Endothelial cell of umbilical vein (primary cell): Measurements from ENCODE around the gene BCL2. TPM values are rescaled to one million over a fixed set of nuclear protein-coding genes. Genes with fewer than 3 reads are reported as not detected.

Experiments used
- BruUV-seq: library from RNA; stranded (reverse); fragments of 400-500 nt; replicated peaks from 2 replicates; lab custom pipeline; 2021; lab: Mats Ljungman, UMichigan
- CTCF ChIA-PET: fragments of 300-600, 350-600 bp; sonication (Branson Sonifier 250); formaldehyde crosslinking; loops from one replicate; lab custom pipeline; 2021; ENCODE audit warnings: antibody characterized with exemption, inconsistent platforms; lab: Charles Lee
- POLR2A ChIA-PET: fragments of 300-600, 350-600 bp; sonication (Branson Sonifier 250); formaldehyde crosslinking; loops from one replicate; lab custom pipeline; 2021; ENCODE audit warnings: antibody characterized with exemption, inconsistent platforms; lab: Charles Lee
- DNase-seq: peaks from one replicate; pipeline ENCODE4 v3.0.0-alpha.2; 2011; ENCODE audit warnings: low read depth, low spot score
- FAIRE-seq: peaks from 2 replicates; lab custom pipeline; 2011; peaks lifted over from hg19 to GRCh38; lab: Jason Lieb, UNC
- H2AFZ ChIP-seq: 2 replicates; pipeline ENCODE4 v1.6.0; 2012; ENCODE audit warnings: low read depth, low read length, control low read depth, inconsistent platforms
- H3K27ac ChIP-seq: 2 replicates; pipeline ENCODE4 v1.5.1; 2011; ENCODE audit warnings: low read depth, mild to moderate bottlenecking, control low read depth, low read length, moderate library complexity; ENCODE audit not compliant: insufficient read depth
- H3K27me3 ChIP-seq, 2 experiments: 2 replicates each; pipeline versions ENCODE4 v1.6.0 to v1.6.1; 2011; ENCODE audit warnings: low read length in 2 of 2, mixed read lengths in 1 of 2; ENCODE audit not compliant: control insufficient read depth in 2 of 2, insufficient read depth in 2 of 2
- H3K36me3 ChIP-seq, 2 experiments: 2 replicates in 1 of 2; 3 replicates in 1 of 2; pipeline ENCODE4 v1.5.1; 2011; ENCODE audit warnings: low read length in 2 of 2, mild to moderate bottlenecking in 1 of 2, moderate library complexity in 1 of 2; ENCODE audit not compliant: control insufficient read depth in 2 of 2, insufficient read depth in 2 of 2; ENCODE audit errors: extremely low read depth in 1 of 2
- H3K4me1 ChIP-seq: 3 replicates; pipeline ENCODE4 v1.5.1; 2011; ENCODE audit warnings: mild to moderate bottlenecking, low read length; ENCODE audit not compliant: control insufficient read depth, insufficient read depth; ENCODE audit errors: extremely low read depth
- H3K4me2 ChIP-seq: 2 replicates; pipeline ENCODE4 v1.6.1; 2011; ENCODE audit warnings: low read length, control low read depth, mixed read lengths; ENCODE audit not compliant: insufficient read depth
- H3K4me3 ChIP-seq, 3 experiments: fragments of 200-600 bp in 1 of 3; sonication (generic), shearing (Covaris generic) in 1 of 3; replicated peaks in 1 of 3; 2 replicates each; pipeline ENCODE4 v1.5.1; 2011 to 2016; ENCODE audit warnings: control low read depth in 3 of 3, low read length in 3 of 3, mild to moderate bottlenecking in 2 of 3, inconsistent platforms in 1 of 3, low read depth in 1 of 3, moderate library complexity in 1 of 3; ENCODE audit not compliant: insufficient read depth in 1 of 3
- H3K79me2 ChIP-seq: 2 replicates; pipeline ENCODE4 v1.6.0; 2012; ENCODE audit warnings: low read length, inconsistent platforms; ENCODE audit not compliant: control insufficient read depth, insufficient read depth
- H3K9ac ChIP-seq: replicated peaks from 2 replicates; pipeline ENCODE3; 2011; ENCODE audit warnings: low read length, control low read depth; ENCODE audit not compliant: insufficient read depth; ENCODE audit errors: extremely low read depth
- H3K9me1 ChIP-seq: replicated peaks from 3 replicates; pipeline ENCODE4 v1.6.0; 2011; ENCODE audit warnings: mild to moderate bottlenecking, low read length; ENCODE audit not compliant: control insufficient read depth, insufficient read depth; ENCODE audit errors: extremely low read depth
- H3K9me3 ChIP-seq: replicated peaks from 2 replicates; pipeline ENCODE4 v1.5.1; 2012; ENCODE audit warnings: low read length, inconsistent platforms; ENCODE audit not compliant: control insufficient read depth, insufficient read depth
- H4K20me1 ChIP-seq: replicated peaks from 2 replicates; pipeline ENCODE3; 2011; ENCODE audit warnings: mild to moderate bottlenecking, low read length; ENCODE audit not compliant: control insufficient read depth, insufficient read depth; ENCODE audit errors: extremely low read depth
- EZH2 ChIP-seq: IDR thresholded peaks from 2 replicates; pipeline ENCODE4 v1.6.1; 2012; ENCODE audit warnings: borderline replicate concordance, low read depth, mild to moderate bottlenecking, moderate library complexity, low read length, inconsistent platforms; ENCODE audit not compliant: severe bottlenecking
- FOS ChIP-seq: IDR thresholded peaks from 2 replicates; pipeline ENCODE4 v1.6.1; 2011; ENCODE audit warnings: mild to moderate bottlenecking, low read length, moderate library complexity, borderline replicate concordance; ENCODE audit not compliant: insufficient read depth
- GATA2 ChIP-seq: IDR thresholded peaks from 2 replicates; pipeline ENCODE4 v1.7.0; 2011; ENCODE audit warnings: low read depth, mild to moderate bottlenecking, moderate library complexity, mixed read lengths, low read length; ENCODE audit not compliant: insufficient read length, insufficient read depth
- JUN ChIP-seq: IDR thresholded peaks from 2 replicates; pipeline ENCODE4 v1.6.1; 2011; ENCODE audit warnings: borderline replicate concordance, low read depth; ENCODE audit not compliant: insufficient read length, insufficient read depth
- MYC ChIP-seq: IDR thresholded peaks from one replicate; pipeline ENCODE4 v1.6.1; 2011; ENCODE audit warnings: mild to moderate bottlenecking, low read depth, low read length
- POLR2A ChIP-seq: IDR thresholded peaks from 2 replicates; pipeline ENCODE4 v1.6.1; 2012; ENCODE audit warnings: low read depth, mild to moderate bottlenecking, control low read depth, low read length
- POLR2AphosphoS5 ChIP-seq: IDR thresholded peaks from 2 replicates; pipeline ENCODE4 v1.6.1; 2012; ENCODE audit warnings: low read depth, mild to moderate bottlenecking, control low read depth, low read length, moderate library complexity; ENCODE audit not compliant: insufficient read depth
- dilution Hi-C: fragments of 300-500 bp; cut with MboI; formaldehyde crosslinking; loops from one replicate; pipeline ENCODE4 v1.15.0; 2019; ENCODE audit warnings: low sequenced_read_pairs; ENCODE audit not compliant: extremely low pct_ligation_motif_present
- intact Hi-C: fragments of 100-400 bp; cut with micrococcal nuclease; formaldehyde crosslinking; loops from one replicate; pipeline ENCODE4 v1.10.0; 2022
- polyA plus RNA-seq, 4 experiments: library from polyadenylated mRNA; depleted of rRNA in 3 of 4; stranded (reverse) in 3 of 4; unstranded in 1 of 4; fragments of >200 nt; gene quantifications; 2 replicates each; pipeline versions ENCODE4 v1.2.1 to v1.2.3, GENCODE V29; 2011 to 2012; ENCODE audit warnings: missing spikeins in 1 of 4
- total RNA-seq: library from RNA; stranded (reverse); gene quantifications from 2 replicates; pipeline ENCODE4 v1.2.3, GENCODE V29; 2021
- TF ChIP-seq, protein P1 (sequence below): IDR thresholded peaks from 2 replicates; pipeline ENCODE4 v1.6.1; 2011; ENCODE audit not compliant: insufficient read depth, insufficient read length
- TF ChIP-seq, protein P2 (sequence below), 2 donors: IDR thresholded peaks; 1 replicate in 1 of 2; 2 replicates in 1 of 2; pipeline ENCODE4 v1.5.1; 2011; ENCODE audit warnings: low read length in 2 of 2, mild to moderate bottlenecking in 2 of 2, moderate library complexity in 2 of 2, control low read depth in 1 of 2, inconsistent platforms in 1 of 2, low read depth in 1 of 2; ENCODE audit not compliant: insufficient read depth in 1 of 2; ENCODE audit errors: extremely low read depth in 1 of 2

The BCL2 gene
- total and polyA plus RNA-seq, 2 donors (not counting 3 experiments of a cell fraction or from before 2014, with no cell fraction given), result 0.35 to 5.0 TPM

DNA sequence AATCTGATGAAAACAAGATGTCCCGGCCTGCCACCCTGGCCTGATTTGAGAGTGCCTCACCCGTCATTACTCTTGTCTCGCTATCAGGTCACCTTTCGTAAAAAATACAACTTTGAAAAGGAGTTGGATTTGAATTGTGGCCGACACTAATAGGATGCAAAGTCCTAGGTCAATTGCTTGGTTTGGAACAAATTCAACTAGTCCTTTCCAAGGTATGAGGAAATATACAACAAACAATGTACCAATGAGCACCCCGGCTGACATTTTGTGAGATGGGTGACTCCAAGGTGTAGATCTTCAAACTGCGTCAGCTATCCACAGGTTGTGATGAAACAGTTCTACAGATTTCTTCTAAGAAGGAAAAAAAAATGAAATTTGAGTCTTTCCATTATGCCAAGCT, 77.8 kb downstream of the BCL2 start:
- no peaks in the 10 kb centered on the region for H3K9me3 ChIP-seq
- intact Hi-C loops, result no loop called here
- BruUV-seq, result no TSS peak
- H3K9ac ChIP-seq, result no peak overlapping the region
- H3K4me3 ChIP-seq, result no peak overlapping the region
- no peaks in the 10 kb centered on the region for H3K9me1 ChIP-seq
- no peak overlapping the region for H3K4me2 ChIP-seq
- H3K36me3 ChIP-seq, result no peaks in the 10 kb centered on the region
- FAIRE-seq (no peak), DNase-seq (no peak)
- dilution Hi-C loops, result no loop called here
- H3K79me2 ChIP-seq, result no peaks in the 10 kb centered on the region
- no peak overlapping the region for H3K27ac ChIP-seq
- TF ChIP-seq GATA2 (no peak), POLR2AphosphoS5 (no peak), EZH2 (no peak), JUN (no peak), MYC (no peak), FOS (no peak), POLR2A (no peak)
- TF ChIP-seq, protein P1, sequence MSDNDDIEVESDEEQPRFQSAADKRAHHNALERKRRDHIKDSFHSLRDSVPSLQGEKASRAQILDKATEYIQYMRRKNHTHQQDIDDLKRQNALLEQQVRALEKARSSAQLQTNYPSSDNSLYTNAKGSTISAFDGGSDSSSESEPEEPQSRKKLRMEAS, result no peak
- TF ChIP-seq, protein P2, sequence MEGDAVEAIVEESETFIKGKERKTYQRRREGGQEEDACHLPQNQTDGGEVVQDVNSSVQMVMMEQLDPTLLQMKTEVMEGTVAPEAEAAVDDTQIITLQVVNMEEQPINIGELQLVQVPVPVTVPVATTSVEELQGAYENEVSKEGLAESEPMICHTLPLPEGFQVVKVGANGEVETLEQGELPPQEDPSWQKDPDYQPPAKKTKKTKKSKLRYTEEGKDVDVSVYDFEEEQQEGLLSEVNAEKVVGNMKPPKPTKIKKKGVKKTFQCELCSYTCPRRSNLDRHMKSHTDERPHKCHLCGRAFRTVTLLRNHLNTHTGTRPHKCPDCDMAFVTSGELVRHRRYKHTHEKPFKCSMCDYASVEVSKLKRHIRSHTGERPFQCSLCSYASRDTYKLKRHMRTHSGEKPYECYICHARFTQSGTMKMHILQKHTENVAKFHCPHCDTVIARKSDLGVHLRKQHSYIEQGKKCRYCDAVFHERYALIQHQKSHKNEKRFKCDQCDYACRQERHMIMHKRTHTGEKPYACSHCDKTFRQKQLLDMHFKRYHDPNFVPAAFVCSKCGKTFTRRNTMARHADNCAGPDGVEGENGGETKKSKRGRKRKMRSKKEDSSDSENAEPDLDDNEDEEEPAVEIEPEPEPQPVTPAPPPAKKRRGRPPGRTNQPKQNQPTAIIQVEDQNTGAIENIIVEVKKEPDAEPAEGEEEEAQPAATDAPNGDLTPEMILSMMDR (IDR thresholded peaks at IDR 0.05; ENCODE audit: extremely low read depth in 1 of 2, insufficient read depth in 1 of 2, low read depth in 1 of 2, low read length in 2 of 2), result no peak
- peaks cover 3% of the 10 kb centered on the region for H3K4me1 ChIP-seq
- no peaks in the 10 kb centered on the region for H3K27me3 ChIP-seq
- POLR2A ChIA-PET, result no interaction called here
- CTCF ChIA-PET, result no interaction called here
- no peaks in the 10 kb centered on the region for H4K20me1 ChIP-seq
- no peak overlapping the region for H2AFZ ChIP-seq
